HEK293 (cell line): ENCODE data around the gene PDZRN4.

Experiments
- CTCF ChIA-PET: fragments of 350-600 bp; formaldehyde crosslinking; extraction: SDS; loops from one replicate; lab custom pipeline; 2021; ENCODE audit warnings: antibody characterized with exemption; lab: Yijun Ruan, JAX
- POLR2A ChIA-PET: fragments of 300-600 bp; formaldehyde crosslinking; extraction: SDS; loops from one replicate; lab custom pipeline; 2020; ENCODE audit warnings: antibody characterized with exemption, inconsistent platforms; lab: Yijun Ruan, JAX
- H3K27ac ChIP-seq: fragments of 200-500 bp; sonication (Bioruptor generic); 2 replicates; pipeline ENCODE4 v1.5.1; 2014; ENCODE audit warnings: low read depth, low read length, control low read depth, inconsistent platforms; ENCODE audit errors: extremely low read depth
- H3K36me3 ChIP-seq, 2 experiments: fragments of 200-500 bp in 1 of 2; sonication (Bioruptor generic) in 1 of 2; 1 replicate in 1 of 2; 2 replicates in 1 of 2; pipeline ENCODE4 v1.5.1; 2014 to 2017; ENCODE audit warnings: inconsistent platforms in 2 of 2, low read length in 2 of 2; ENCODE audit not compliant: control insufficient read depth in 2 of 2, insufficient read depth in 1 of 2
- H3K4me1 ChIP-seq: fragments of 200-500 bp; sonication (Bioruptor generic); 2 replicates; pipeline ENCODE4 v1.5.1; 2014; ENCODE audit warnings: mild to moderate bottlenecking, low read length, inconsistent platforms; ENCODE audit not compliant: control insufficient read depth, insufficient read depth
- H3K4me3 ChIP-seq: 2 replicates; pipeline ENCODE4 v1.5.1; 2011; ENCODE audit warnings: low read depth, mild to moderate bottlenecking, control low read depth, low read length, moderate library complexity
- H3K9me3 ChIP-seq: fragments of 200-500 bp; sonication (Bioruptor generic); 2 replicates; pipeline ENCODE4 v1.5.1; 2014; ENCODE audit warnings: low read depth, low read length, inconsistent platforms; ENCODE audit not compliant: control insufficient read depth, insufficient read depth
- CTCF ChIP-seq: fragments of 450-650 bp; formaldehyde crosslinking; IDR thresholded peaks from 2 replicates; pipeline ENCODE4 v1.5.1; 2016; ENCODE audit warnings: missing biosample characterization, missing genetic modification characterization
- KLF8 ChIP-seq: fragments of 450-650 bp; formaldehyde crosslinking; IDR thresholded peaks from 2 replicates; pipeline ENCODE4 v1.5.1; 2016; ENCODE audit warnings: missing biosample characterization, missing genetic modification characterization
- PATZ1 ChIP-seq: fragments of 450-650 bp; formaldehyde crosslinking; IDR thresholded peaks from 2 replicates; pipeline ENCODE4 v1.5.1; 2016; ENCODE audit warnings: missing biosample characterization, missing genetic modification characterization
- PRDM6 ChIP-seq: fragments of 450-650 bp; formaldehyde crosslinking; IDR thresholded peaks from 2 replicates; pipeline ENCODE4 v1.5.1; 2017; ENCODE audit warnings: missing biosample characterization, missing genetic modification characterization
- ZBTB11 ChIP-seq: fragments of 450-650 bp; formaldehyde crosslinking; conservative IDR thresholded peaks from 2 replicates; pipeline ENCODE4 v1.5.1; 2016; ENCODE audit warnings: low read depth, missing biosample characterization, missing genetic modification characterization
- ZBTB17 ChIP-seq: fragments of 450-650 bp; formaldehyde crosslinking; IDR thresholded peaks from 2 replicates; pipeline ENCODE4 v1.5.1; 2016; ENCODE audit warnings: missing biosample characterization, missing genetic modification characterization
- ZBTB6 ChIP-seq: fragments of 450-650 bp; formaldehyde crosslinking; IDR thresholded peaks from 2 replicates; pipeline ENCODE4 v1.5.1; 2017; ENCODE audit warnings: missing biosample characterization, missing genetic modification characterization
- ZBTB8A ChIP-seq: fragments of 450-650 bp; formaldehyde crosslinking; IDR thresholded peaks from 2 replicates; pipeline ENCODE4 v1.5.1; 2016; ENCODE audit warnings: missing biosample characterization, missing genetic modification characterization
- ZFHX2 ChIP-seq: fragments of 450-650 bp; formaldehyde crosslinking; conservative IDR thresholded peaks from 2 replicates; pipeline ENCODE4 v1.5.1; 2016; ENCODE audit warnings: missing biosample characterization, missing genetic modification characterization
- ZFP37 ChIP-seq: fragments of 450-650 bp; formaldehyde crosslinking; IDR thresholded peaks from 2 replicates; pipeline ENCODE4 v1.5.1; 2016; ENCODE audit warnings: missing biosample characterization, missing genetic modification characterization
- ZNF114 ChIP-seq: fragments of 450-650 bp; formaldehyde crosslinking; IDR thresholded peaks from 2 replicates; pipeline ENCODE4 v1.5.0; 2017; ENCODE audit warnings: missing biosample characterization, missing genetic modification characterization
- ZNF155 ChIP-seq: fragments of 450-650 bp; formaldehyde crosslinking; IDR thresholded peaks from 2 replicates; pipeline ENCODE4 v1.5.1; 2016; ENCODE audit warnings: missing biosample characterization, missing genetic modification characterization
- ZNF214 ChIP-seq: fragments of 450-650 bp; formaldehyde crosslinking; IDR thresholded peaks from 2 replicates; pipeline ENCODE4 v1.5.1; 2017; ENCODE audit warnings: missing biosample characterization, mild to moderate bottlenecking, missing genetic modification characterization, borderline replicate concordance
- ZNF221 ChIP-seq: fragments of 450-650 bp; formaldehyde crosslinking; IDR thresholded peaks from 2 replicates; pipeline ENCODE4 v1.5.1; 2017; ENCODE audit warnings: missing biosample characterization, missing genetic modification characterization, borderline replicate concordance
- ZNF335 ChIP-seq: fragments of 450-650 bp; formaldehyde crosslinking; conservative IDR thresholded peaks from 2 replicates; pipeline ENCODE4 v1.5.1; 2016; ENCODE audit warnings: missing biosample characterization, missing genetic modification characterization
- ZNF366 ChIP-seq: fragments of 450-650 bp; formaldehyde crosslinking; conservative IDR thresholded peaks from 2 replicates; pipeline ENCODE4 v1.5.1; 2016; ENCODE audit warnings: missing biosample characterization, missing genetic modification characterization
- ZNF37A ChIP-seq: fragments of 450-650 bp; IDR thresholded peaks from 2 replicates; pipeline ENCODE4 v1.5.1; 2018; ENCODE audit warnings: missing biosample characterization, missing genetic modification characterization
- ZNF416 ChIP-seq: fragments of 450-650 bp; formaldehyde crosslinking; IDR thresholded peaks from 2 replicates; pipeline ENCODE4 v1.5.1; 2016; ENCODE audit warnings: missing biosample characterization, missing genetic modification characterization
- ZNF704 ChIP-seq: fragments of 450-650 bp; formaldehyde crosslinking; IDR thresholded peaks from 2 replicates; pipeline ENCODE4 v1.5.1; 2016; ENCODE audit warnings: missing biosample characterization, missing genetic modification characterization
- ZNF707 ChIP-seq: fragments of 450-650 bp; formaldehyde crosslinking; IDR thresholded peaks from 2 replicates; pipeline ENCODE4 v1.5.1; 2016; ENCODE audit warnings: missing biosample characterization, missing genetic modification characterization
- ZSCAN16 ChIP-seq: fragments of 450-650 bp; formaldehyde crosslinking; IDR thresholded peaks from 2 replicates; pipeline ENCODE4 v1.5.1; 2016; ENCODE audit warnings: missing biosample characterization, missing genetic modification characterization
- ZSCAN5A ChIP-seq: fragments of 450-650 bp; formaldehyde crosslinking; IDR thresholded peaks from 2 replicates; pipeline ENCODE4 v1.5.1; 2016; ENCODE audit warnings: missing biosample characterization, missing genetic modification characterization

Gene PDZRN4

GRCh38 chr12:41453409-41453808 is 265.3 kb downstream of the PDZRN4 start:
- ChIA-PET POLR2A (no interaction called here), CTCF (no interaction called here)
- Histone ChIP-seq H3K36me3 (no peaks in the 10 kb centered on the region), H3K4me3 (no peak overlapping the region), H3K27ac (no peak overlapping the region), H3K9me3 (no peaks in the 10 kb centered on the region), H3K4me1 (no peaks in the 10 kb centered on the region)
- TF ChIP-seq ZNF704 (tag by site-specific recombination), result no peak
- no peak for TF ChIP-seq ZNF155 (tag by site-specific recombination)
- no peak for TF ChIP-seq ZSCAN16 (tag by site-specific recombination)
- no peak for TF ChIP-seq ZBTB6 (tag by site-specific recombination)
- no peak for TF ChIP-seq ZFP37 (tag by site-specific recombination)
- no peak for TF ChIP-seq ZNF114 (tag by site-specific recombination)
- TF ChIP-seq ZNF366 (tag by site-specific recombination), result no peak
- no peak for TF ChIP-seq CTCF (tag by site-specific recombination)
- no peak for TF ChIP-seq ZBTB11 (tag by site-specific recombination)
- no peak for TF ChIP-seq ZNF416 (tag by site-specific recombination)

GRCh38 chr12:41459111-41459905 is 271.2 kb downstream of the PDZRN4 start:
- no peaks in the 10 kb centered on the region for H3K36me3 ChIP-seq
- no peak overlapping the region for H3K27ac ChIP-seq
- CTCF ChIA-PET, result no interaction called here
- no peak overlapping the region for H3K4me3 ChIP-seq
- H3K9me3 ChIP-seq, result no peaks in the 10 kb centered on the region; the same call in 1 of the 2 replicates
- POLR2A ChIA-PET, result no interaction called here
- H3K4me1 ChIP-seq, result no peaks in the 10 kb centered on the region
- TF ChIP-seq ZNF37A (tag by site-specific recombination), result no peak
- no peak for TF ChIP-seq ZNF221 (tag by site-specific recombination)
- no peak for TF ChIP-seq ZSCAN5A (tag by site-specific recombination)
- no peak for TF ChIP-seq KLF8 (tag by site-specific recombination)
- no peak for TF ChIP-seq ZBTB17 (tag by site-specific recombination)
- no peak for TF ChIP-seq PATZ1 (tag by site-specific recombination)
- no peak for TF ChIP-seq ZNF335 (tag by site-specific recombination)
- TF ChIP-seq ZFHX2, result no peak
- TF ChIP-seq ZBTB8A (tag by site-specific recombination), result no peak
- TF ChIP-seq ZNF707, result no peak
- no peak for TF ChIP-seq ZNF214 (tag by site-specific recombination)
- no peak for TF ChIP-seq PRDM6 (tag by site-specific recombination)
